ENCODE measurements around the gene TIAM1.

Gene TIAM1

GRCh38 chr21:31343680-31344480 lies at the start of gene TIAM1:
TIAM1 (minus strand) TSS chr21:31344261; CDS start chr21:31266972, 77,289 bp downstream.
- peak in 1 of 2 donors; percentile 27 for DNase-seq (ENCODE audit: low read depth in 1 of 2, low spot score in 1 of 2)

GRCh38 chr21:31387560-31388186 lies 43.6 kb upstream of the TIAM1 start:
- no peak for DNase-seq (ENCODE audit: low read depth in 1 of 2, low spot score in 1 of 2)

GRCh38 chr21:31386006-31386405 lies 41.9 kb upstream of the TIAM1 start:
- DNase-seq (ENCODE audit: low read depth in 1 of 2, low spot score in 1 of 2), result no peak

GRCh38 chr21:31383770-31384169 lies 39.7 kb upstream of the TIAM1 start:
- no peak for DNase-seq (ENCODE audit: low read depth in 1 of 2, low spot score in 1 of 2)

GRCh38 chr21:31382060-31382459 lies 38.0 kb upstream of the TIAM1 start:
- no peak for DNase-seq (ENCODE audit: low read depth in 1 of 2, low spot score in 1 of 2)

GRCh38 chr21:31376301-31376700 lies 32.2 kb upstream of the TIAM1 start:
- no peak for DNase-seq (ENCODE audit: low read depth in 1 of 2, low spot score in 1 of 2)

GRCh38 chr21:31374395-31374794 lies 30.3 kb upstream of the TIAM1 start:
- DNase-seq (ENCODE audit: low read depth in 1 of 2, low spot score in 1 of 2), result no peak

GRCh38 chr21:31372471-31372765 lies 28.4 kb upstream of the TIAM1 start:
- DNase-seq (ENCODE audit: low read depth in 1 of 2, low spot score in 1 of 2), result no peak

GRCh38 chr21:31371715-31372470 lies 27.8 kb upstream of the TIAM1 start:
- no peak for DNase-seq (ENCODE audit: low read depth in 1 of 2, low spot score in 1 of 2)

- no peak for DNase-seq (ENCODE audit: low read depth in 1 of 2, low spot score in 1 of 2)
Measured at GRCh38 chr21:31370893-31371544, 27.0 kb upstream of the TIAM1 start.

GRCh38 chr21:31370281-31370892 lies 26.3 kb upstream of the TIAM1 start:
- DNase-seq (ENCODE audit: low read depth in 1 of 2, low spot score in 1 of 2), result no peak

GRCh38 chr21:31368361-31368760 lies 24.3 kb upstream of the TIAM1 start:
- DNase-seq (ENCODE audit: low read depth in 1 of 2, low spot score in 1 of 2), result no peak

- no peak for DNase-seq (ENCODE audit: low read depth in 1 of 2, low spot score in 1 of 2)
Measured at GRCh38 chr21:31367801-31368200, 23.7 kb upstream of the TIAM1 start.

GRCh38 chr21:31366825-31367224 lies 22.8 kb upstream of the TIAM1 start:
- no peak for DNase-seq (ENCODE audit: low read depth in 1 of 2, low spot score in 1 of 2)

GRCh38 chr21:31364253-31364945 lies 20.3 kb upstream of the TIAM1 start:
- no peak for DNase-seq (ENCODE audit: low read depth in 1 of 2, low spot score in 1 of 2)

GRCh38 chr21:31363720-31364119 lies 19.7 kb upstream of the TIAM1 start:
- DNase-seq (ENCODE audit: low read depth in 1 of 2, low spot score in 1 of 2), result no peak

- DNase-seq (ENCODE audit: low read depth in 1 of 2, low spot score in 1 of 2), result no peak
Measured at GRCh38 chr21:31360717-31361116, 16.7 kb upstream of the TIAM1 start.

- DNase-seq (ENCODE audit: low read depth in 1 of 2, low spot score in 1 of 2), result no peak
Measured at GRCh38 chr21:31358158-31358557, 14.1 kb upstream of the TIAM1 start.

- no peak for DNase-seq (ENCODE audit: low read depth in 1 of 2, low spot score in 1 of 2)
Measured at GRCh38 chr21:31356440-31356839, 12.4 kb upstream of the TIAM1 start.

- DNase-seq (ENCODE audit: low read depth in 1 of 2, low spot score in 1 of 2), result peak; percentile 50 to 85
Measured at GRCh38 chr21:31354604-31355443, 10.8 kb upstream of the TIAM1 start.

All from activated CD4-positive, alpha-beta T cell treated with anti-CD3 and anti-CD28 coated beads, Interleukin-2, amount 50 U/mL, for 24 hours (primary cell).